Brain microvascular endothelial cell (primary cell): ENCODE results near the gene LIN52.

ENCODE experiments used
- DNase-seq: peaks from one replicate; pipeline ENCODE4 v3.0.0-alpha.2; 2020
- H3K27ac ChIP-seq: fragments of 250-450 bp; sonication (Bioruptor Pico); 2 replicates; pipeline ENCODE4 v1.5.1; 2020; ENCODE audit warnings: mild to moderate bottlenecking, moderate library complexity
- H3K27me3 ChIP-seq: fragments of 250-450 bp; sonication (Bioruptor Pico); replicated peaks from 2 replicates; pipeline ENCODE4 v1.5.1; 2020; ENCODE audit warnings: mild to moderate bottlenecking
- H3K36me3 ChIP-seq: fragments of 250-450 bp; sonication (Bioruptor Pico); replicated peaks from 2 replicates; pipeline ENCODE4 v1.5.1; 2020; ENCODE audit warnings: mild to moderate bottlenecking
- H3K4me3 ChIP-seq: 2 replicates; pipeline ENCODE4 v1.5.1; 2011; ENCODE audit warnings: low read depth, mild to moderate bottlenecking, control low read depth, low read length, moderate library complexity
- CTCF ChIP-seq: IDR thresholded peaks from 2 replicates; pipeline ENCODE4 v1.5.1; 2011; ENCODE audit warnings: low read depth, mild to moderate bottlenecking, moderate library complexity, low read length, control low read depth, inconsistent platforms; ENCODE audit errors: missing control alignments
- in situ Hi-C: cut with HindIII; loops from 2 replicates; pipeline ENCODE4 v1.10.0; 2017; ENCODE audit warnings: low sequenced_read_pairs, low pct_ligation_motif_present

The LIN52 gene

GRCh38 chr14:74198441-74199234, 113.9 kb downstream of the LIN52 start:
- H3K27me3 ChIP-seq = no peaks in the 10 kb centered on the region
- H3K27ac ChIP-seq = no peak overlapping the region
- DNase-seq = no peak
- H3K36me3 ChIP-seq = no peaks in the 10 kb centered on the region
- H3K4me3 ChIP-seq = no peak overlapping the region
- TF ChIP-seq CTCF = no peak
- in situ Hi-C loops = no loop called here

GRCh38 chr14:74202113-74202512, 117.4 kb downstream of the LIN52 start:
- no peak overlapping the region for H3K27ac ChIP-seq
- no peak overlapping the region for H3K4me3 ChIP-seq
- DNase-seq = no peak
- in situ Hi-C loops = no loop called here
- no peaks in the 10 kb centered on the region for H3K36me3 ChIP-seq
- TF ChIP-seq CTCF = no peak
- H3K27me3 ChIP-seq = no peaks in the 10 kb centered on the region

GRCh38 chr14:74203639-74204038, 118.9 kb downstream of the LIN52 start:
- in situ Hi-C loops = no loop called here
- no peak for TF ChIP-seq CTCF
- no peak for DNase-seq
- no peak overlapping the region for H3K4me3 ChIP-seq
- no peaks in the 10 kb centered on the region for H3K36me3 ChIP-seq
- no peaks in the 10 kb centered on the region for H3K27me3 ChIP-seq
- no peak overlapping the region for H3K27ac ChIP-seq

GRCh38 chr14:74204491-74204890, 119.7 kb downstream of the LIN52 start:
- no peak overlapping the region for H3K4me3 ChIP-seq
- DNase-seq = no peak
- no peak overlapping the region for H3K27ac ChIP-seq
- no peak for TF ChIP-seq CTCF
- H3K36me3 ChIP-seq = no peaks in the 10 kb centered on the region
- H3K27me3 ChIP-seq = no peaks in the 10 kb centered on the region
- in situ Hi-C loops = no loop called here

GRCh38 chr14:74205882-74206281, 121.1 kb downstream of the LIN52 start:
- Histone ChIP-seq H3K27ac (no peak overlapping the region), H3K4me3 (no peak overlapping the region), H3K27me3 (no peaks in the 10 kb centered on the region), H3K36me3 (no peaks in the 10 kb centered on the region)
- no peak for DNase-seq
- in situ Hi-C loops = no loop called here
- TF ChIP-seq CTCF = no peak

- H3K36me3 ChIP-seq = no peaks in the 10 kb centered on the region
- no peak for DNase-seq
- H3K27ac ChIP-seq = no peak overlapping the region
- TF ChIP-seq CTCF = peak; percentile 19
- H3K27me3 ChIP-seq = no peaks in the 10 kb centered on the region
- in situ Hi-C loops = no loop called here
- no peak overlapping the region for H3K4me3 ChIP-seq
These were observed 123.2 kb downstream of the LIN52 start for GRCh38 chr14:74207943-74208342.
